GM12865 (cell line): ENCODE data around the gene STXBP6.

Experiments used
- DNase-seq: peaks from one replicate; pipeline ENCODE4 v3.0.0; 2010; ENCODE audit warnings: low read depth
- H3K4me3 ChIP-seq: 2 replicates; pipeline ENCODE4 v1.5.1; 2011; ENCODE audit warnings: mild to moderate bottlenecking, low read depth, low read length, control low read depth
- TF ChIP-seq, protein P1 (sequence below): IDR thresholded peaks from 2 replicates; pipeline ENCODE4 v1.5.1; 2011; ENCODE audit warnings: low read length, control low read depth, low read depth, inconsistent platforms; ENCODE audit not compliant: insufficient read depth; ENCODE audit errors: missing control alignments

The STXBP6 gene

DNA sequence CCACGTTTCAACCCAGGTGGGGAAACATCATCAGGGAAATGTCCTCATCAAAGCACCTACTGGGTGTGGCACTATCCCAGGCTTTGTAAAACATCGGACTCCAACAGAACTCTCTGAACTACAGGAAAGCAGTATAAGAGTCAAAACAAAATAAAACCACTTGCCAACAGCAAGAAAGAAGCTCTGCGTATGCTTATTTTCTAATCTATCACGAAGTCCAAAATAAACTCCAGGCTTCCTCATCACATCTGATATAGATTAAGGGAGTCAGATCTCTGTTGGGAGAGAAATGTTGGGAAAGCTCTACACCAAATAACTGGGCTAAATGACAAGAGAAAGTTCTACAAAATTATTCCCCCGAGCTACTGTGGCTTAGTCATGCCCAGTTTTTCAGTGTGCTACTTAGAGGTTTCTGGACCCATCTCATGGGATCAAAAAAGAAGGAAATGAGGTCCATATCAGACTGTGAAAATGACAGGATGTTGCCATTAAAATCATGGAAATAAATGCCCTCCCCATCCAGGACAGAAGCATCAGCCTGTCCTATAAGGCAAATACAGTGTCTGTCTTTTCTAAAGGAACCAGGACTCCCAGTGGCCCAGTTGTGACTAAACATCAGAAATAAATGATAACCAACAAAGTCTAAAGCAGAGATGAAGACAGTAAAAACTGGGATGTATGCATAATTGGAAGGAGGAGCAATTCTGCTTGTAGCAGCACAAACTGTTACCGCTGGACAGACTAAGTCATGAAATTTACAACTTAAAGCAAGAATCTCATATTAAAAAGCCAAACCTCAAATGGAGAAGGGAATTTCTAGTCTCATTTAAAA lies 149.5 kb downstream of the STXBP6 start:
- TF ChIP-seq, protein P1, sequence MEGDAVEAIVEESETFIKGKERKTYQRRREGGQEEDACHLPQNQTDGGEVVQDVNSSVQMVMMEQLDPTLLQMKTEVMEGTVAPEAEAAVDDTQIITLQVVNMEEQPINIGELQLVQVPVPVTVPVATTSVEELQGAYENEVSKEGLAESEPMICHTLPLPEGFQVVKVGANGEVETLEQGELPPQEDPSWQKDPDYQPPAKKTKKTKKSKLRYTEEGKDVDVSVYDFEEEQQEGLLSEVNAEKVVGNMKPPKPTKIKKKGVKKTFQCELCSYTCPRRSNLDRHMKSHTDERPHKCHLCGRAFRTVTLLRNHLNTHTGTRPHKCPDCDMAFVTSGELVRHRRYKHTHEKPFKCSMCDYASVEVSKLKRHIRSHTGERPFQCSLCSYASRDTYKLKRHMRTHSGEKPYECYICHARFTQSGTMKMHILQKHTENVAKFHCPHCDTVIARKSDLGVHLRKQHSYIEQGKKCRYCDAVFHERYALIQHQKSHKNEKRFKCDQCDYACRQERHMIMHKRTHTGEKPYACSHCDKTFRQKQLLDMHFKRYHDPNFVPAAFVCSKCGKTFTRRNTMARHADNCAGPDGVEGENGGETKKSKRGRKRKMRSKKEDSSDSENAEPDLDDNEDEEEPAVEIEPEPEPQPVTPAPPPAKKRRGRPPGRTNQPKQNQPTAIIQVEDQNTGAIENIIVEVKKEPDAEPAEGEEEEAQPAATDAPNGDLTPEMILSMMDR: no peak
- DNase-seq: no peak
- no peak overlapping the region for H3K4me3 ChIP-seq

DNA sequence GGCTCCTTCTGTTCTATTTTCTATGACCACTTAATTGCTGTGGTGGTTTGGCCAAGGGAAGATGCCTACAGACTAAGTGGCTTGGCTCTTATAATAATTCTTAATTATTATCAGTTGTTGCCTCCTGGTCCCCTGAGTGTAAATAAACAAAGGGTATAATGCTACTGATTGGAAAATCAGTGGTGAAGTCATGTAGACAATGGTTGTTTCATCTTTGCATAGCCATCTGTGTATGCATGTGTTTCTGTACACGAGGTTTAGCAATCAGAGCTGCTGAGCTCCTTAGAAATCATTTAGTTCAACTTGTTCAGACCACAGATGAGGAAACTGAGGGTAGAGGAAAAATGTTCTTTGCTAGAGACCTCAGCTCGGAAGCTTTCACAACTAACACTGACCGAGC lies 152.2 kb downstream of the STXBP6 start:
- no peak overlapping the region for H3K4me3 ChIP-seq
- TF ChIP-seq, protein P1: no peak
- no peak for DNase-seq

DNA sequence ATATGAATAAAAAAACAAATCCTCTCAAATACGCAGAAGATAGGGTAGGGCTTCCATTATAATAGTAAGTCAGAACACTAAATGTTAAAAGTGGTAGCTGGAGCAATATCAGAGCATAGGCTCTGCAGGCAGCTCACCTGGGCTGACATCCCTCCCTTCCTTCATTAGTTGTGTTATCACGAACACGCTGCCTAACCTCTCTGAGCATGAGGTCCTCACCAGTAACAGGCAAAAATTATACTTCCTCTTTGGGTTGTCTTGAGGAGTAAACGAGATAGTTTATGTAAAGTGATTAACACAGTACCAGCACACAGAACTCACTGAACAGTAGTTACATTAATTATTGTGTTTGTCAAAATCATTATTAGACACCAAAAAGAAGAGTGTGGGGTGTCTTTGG lies 154.3 kb downstream of the STXBP6 start:
- TF ChIP-seq, protein P1: no peak
- no peak overlapping the region for H3K4me3 ChIP-seq
- no peak for DNase-seq

DNA sequence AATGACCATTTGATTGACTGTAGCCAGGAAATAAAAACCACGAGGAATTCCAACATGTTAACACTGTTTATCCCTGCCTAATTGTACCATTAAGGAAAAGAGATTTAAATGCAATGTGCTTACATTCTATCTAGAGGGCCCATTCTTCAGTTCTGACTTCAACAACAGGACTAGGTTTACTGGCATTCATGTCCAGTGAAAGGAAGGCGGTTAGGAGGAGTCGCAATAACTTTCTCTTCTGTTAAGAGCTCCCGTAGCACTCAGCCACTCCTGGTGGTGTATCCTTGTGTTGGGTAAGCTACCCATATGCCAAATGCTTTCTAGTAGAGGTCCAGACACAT lies 154.7 kb downstream of the STXBP6 start:
- no peak overlapping the region for H3K4me3 ChIP-seq
- TF ChIP-seq, protein P1: no peak
- DNase-seq: no peak

DNA sequence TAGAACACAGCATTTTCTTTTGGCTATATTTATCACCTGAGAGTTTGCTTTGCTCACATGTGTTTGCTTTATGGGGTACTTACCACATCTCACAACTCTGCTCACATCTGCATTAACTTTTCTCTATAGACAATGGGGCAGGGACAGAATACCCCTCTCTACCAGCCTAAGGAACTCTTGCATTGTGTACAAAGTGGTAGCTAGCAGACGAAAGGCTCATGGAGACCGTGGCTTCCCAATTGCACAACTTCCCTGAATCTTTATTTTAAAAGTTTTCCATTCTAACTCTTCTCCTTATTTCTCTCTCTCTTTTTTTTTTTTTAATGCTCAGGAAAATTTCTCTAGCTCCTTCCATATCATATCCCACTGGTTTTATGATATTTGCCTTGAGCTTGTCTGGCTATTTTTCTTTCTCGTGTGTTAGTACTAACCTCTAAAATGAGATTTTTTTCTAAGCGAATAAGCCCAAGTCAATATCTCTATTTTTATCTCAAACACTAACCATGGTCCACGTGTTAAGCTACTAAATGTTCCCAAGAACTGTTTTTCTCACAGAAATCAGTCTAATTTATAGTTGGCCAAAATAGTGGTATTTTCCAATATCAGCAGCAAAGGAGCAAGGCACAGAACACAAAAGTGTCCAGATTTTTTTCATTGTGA lies 155.2 kb downstream of the STXBP6 start:
- TF ChIP-seq, protein P1: no peak
- DNase-seq: no peak
- H3K4me3 ChIP-seq: no peak overlapping the region

DNA sequence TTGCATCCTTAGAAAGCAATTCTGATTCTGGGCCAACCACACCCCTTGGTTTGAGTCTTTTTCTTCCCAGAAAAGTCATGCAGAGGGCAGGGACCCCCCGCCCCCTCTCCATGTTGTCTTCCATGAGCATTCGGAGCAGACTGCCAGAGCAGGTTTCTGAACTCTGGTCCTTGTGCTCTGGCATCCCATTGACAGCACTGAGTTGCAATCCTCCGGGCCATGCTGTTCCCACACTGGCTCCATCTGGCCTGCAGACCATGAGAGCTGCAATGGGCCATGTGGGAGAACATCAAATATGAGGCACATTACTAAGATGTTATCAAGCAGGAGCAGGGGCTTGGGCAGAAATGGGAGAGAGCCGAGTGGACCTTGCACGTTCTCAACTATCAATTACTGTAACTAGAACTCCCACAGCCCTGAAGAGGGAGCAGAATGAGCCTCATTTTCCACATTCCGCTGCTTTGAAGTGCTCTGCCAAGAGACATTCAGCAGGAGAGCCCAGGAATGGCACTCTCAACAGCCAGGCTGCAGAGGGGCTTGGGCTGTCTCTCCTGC lies 157.4 kb downstream of the STXBP6 start:
- no peak for DNase-seq

More for the DNA sequence above, 157.4 kb downstream of the STXBP6 start:
- no peak overlapping the region for H3K4me3 ChIP-seq
- TF ChIP-seq, protein P1: no peak
